ENCODE results near the gene CALML4. TPM values are rescaled to one million over a fixed set of nuclear protein-coding genes. Genes with fewer than 3 reads are reported as not detected.

Gene CALML4
- total and polyA plus RNA-seq, 2 experiments from 2014 or later, result 13.4 to 16.2 TPM

- peaks cover 11% of the 10 kb centered on the region for H3F3A ChIP-seq (replicated peaks; ENCODE audit: low read depth)
- Mint-ChIP-seq H3K27ac (no peak overlapping the region), H3K9me3 (no peaks in the 10 kb centered on the region; the same call in 2 of the 3 replicates), H3K4me3 (no peak overlapping the region), H3K4me1 (peaks cover 28% of the 10 kb centered on the region), H3K27me3 (ENCODE audit: insufficient read depth, low read depth, poor library complexity) (peaks cover 21% of the 10 kb centered on the region), H3K36me3 (ENCODE audit: low read depth) (no peaks in the 10 kb centered on the region)
- H3K36me3 ChIP-seq (ENCODE audit: insufficient read depth), result no peaks in the 10 kb centered on the region
- ATAC-seq (no peak), DNase-seq (ENCODE audit: low spot score) (no peak)
- no peak overlapping the region for H3K4me2 ChIP-seq
- peaks cover 9% of the 10 kb centered on the region for H4K20me1 ChIP-seq (replicated peaks; ENCODE audit: insufficient read depth)
- H2AFZ ChIP-seq, result no peak overlapping the region
- H3K9me2 ChIP-seq (ENCODE audit: insufficient read depth), result no peaks in the 10 kb centered on the region
- H3K4me3 ChIP-seq, result no peak overlapping the region
- H3K4me1 ChIP-seq (ENCODE audit: insufficient read depth), result peaks cover 7% of the 10 kb centered on the region; the same call in 1 of the 2 replicates
- no peak for TF ChIP-seq POLR2AphosphoS5 (IDR thresholded peaks at IDR 0.05; ENCODE audit: low read depth)
- no peak for TF ChIP-seq ZNF462 (CRISPR knock-in tag; IDR thresholded peaks at IDR 0.05)
- no peak for TF ChIP-seq CREB1 (CRISPR knock-in tag; IDR thresholded peaks at IDR 0.05; ENCODE audit: low read depth)
- no peak for TF ChIP-seq STAT1 (IDR thresholded peaks at IDR 0.05; ENCODE audit: unreplicated experiment)
- TF ChIP-seq ZNF331 (CRISPR knock-in tag; IDR thresholded peaks at IDR 0.05; ENCODE audit: low read depth), result no peak
- TF ChIP-seq EZH2phosphoT487 (IDR thresholded peaks at IDR 0.05; ENCODE audit: unreplicated experiment), result no peak
- TF ChIP-seq REST (IDR thresholded peaks at IDR 0.05; ENCODE audit: unreplicated experiment), result no peak
- no peak for TF ChIP-seq EZH2 (IDR thresholded peaks at IDR 0.05; ENCODE audit: low read depth, unreplicated experiment)
- no peak for TF ChIP-seq NANOG (IDR thresholded peaks at IDR 0.05; ENCODE audit: borderline replicate concordance)
- TF ChIP-seq ETS1 (IDR thresholded peaks at IDR 0.05), result no peak
- TF ChIP-seq CTCF (conservative IDR thresholded peaks at IDR 0.05; ENCODE audit: low read depth in 2 of 2), result no peak
- TF ChIP-seq JUNB (IDR thresholded peaks at IDR 0.05; ENCODE audit: unreplicated experiment), result no peak
- no peak for TF ChIP-seq ZNF114 (CRISPR knock-in tag; IDR thresholded peaks at IDR 0.05)
- H3K27ac ChIP-seq (ENCODE audit: low read depth), result no peak overlapping the region
- H3K27me3 ChIP-seq (ENCODE audit: insufficient read depth), result no peaks in the 10 kb centered on the region
- H3K79me2 ChIP-seq (replicated peaks; ENCODE audit: insufficient read depth), result peaks cover 11% of the 10 kb centered on the region
These were observed 27.8 kb upstream of the CALML4 start for GRCh38 chr15:68232937-68233336.
